Islet of Langerhans (tissue), 1 donor: ENCODE measurements around the gene ABCG4.
"Not testable (repeated sequence)": the region's sequence is repeated elsewhere in the genome, so short reads cannot be mapped to it uniquely, and the experiment has no call there.

ENCODE experiments used
- FAIRE-seq: peaks from one replicate; lab custom pipeline; 2011; peaks lifted over from hg19 to GRCh38; lab: Jason Lieb, UNC

The ABCG4 gene

GRCh38 chr11:119116235-119116594 is 32.6 kb upstream of the ABCG4 start:
- no peak for FAIRE-seq

DNA sequence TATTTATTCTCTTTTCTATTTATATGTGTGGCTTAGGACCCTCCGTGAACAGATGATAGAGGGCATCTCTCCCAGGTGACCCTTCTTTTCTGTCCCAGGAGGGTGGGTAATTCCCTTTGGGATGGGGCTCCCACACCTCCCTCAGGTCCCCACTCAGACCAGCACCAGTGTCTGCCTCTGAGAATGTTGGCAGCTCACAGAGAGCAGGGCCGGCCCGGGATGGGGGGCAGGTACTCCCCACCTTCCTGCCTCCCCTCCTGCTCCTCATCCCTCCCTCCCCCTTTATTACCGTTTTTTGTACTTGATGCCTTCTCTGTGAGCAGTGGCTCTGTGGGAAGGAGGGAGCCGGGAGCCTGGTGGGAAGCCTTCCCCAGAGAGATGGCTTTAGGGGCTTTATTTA is 32.3 kb upstream of the ABCG4 start:
- FAIRE-seq, result no peak

DNA sequence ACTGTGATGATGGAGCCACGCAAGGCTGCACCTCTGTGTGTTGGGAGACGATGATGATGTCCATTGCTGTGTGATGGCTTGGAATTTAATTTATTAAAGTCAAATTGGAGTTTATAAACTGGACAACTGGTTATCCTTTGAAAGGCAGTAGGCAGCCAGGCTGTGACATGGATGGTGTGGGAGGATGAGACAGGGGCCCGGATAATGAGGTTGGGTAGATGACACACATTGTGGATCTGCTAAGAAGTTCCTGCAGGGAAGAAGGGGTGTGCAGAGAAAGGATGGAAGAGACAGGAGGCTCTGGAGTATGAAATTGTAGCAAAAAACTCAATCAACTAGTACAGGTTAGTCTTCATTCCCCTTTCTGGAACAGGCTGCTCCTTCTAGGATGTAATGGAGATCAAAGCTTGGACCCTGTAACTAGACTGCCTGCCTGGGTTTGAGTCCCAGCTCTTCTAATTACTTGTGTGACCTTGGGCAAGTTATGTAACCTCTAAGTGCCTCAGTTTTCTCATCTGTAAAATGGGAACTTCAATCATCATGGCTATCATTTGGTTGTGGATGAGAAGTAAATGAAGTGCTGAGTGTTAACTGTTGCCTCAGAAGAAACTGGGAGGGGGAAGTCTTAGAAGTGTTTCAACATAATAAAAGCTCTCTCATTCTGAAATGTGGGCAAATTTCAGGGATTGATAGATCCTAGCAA is 31.7 kb upstream of the ABCG4 start:
- FAIRE-seq, result no peak

DNA sequence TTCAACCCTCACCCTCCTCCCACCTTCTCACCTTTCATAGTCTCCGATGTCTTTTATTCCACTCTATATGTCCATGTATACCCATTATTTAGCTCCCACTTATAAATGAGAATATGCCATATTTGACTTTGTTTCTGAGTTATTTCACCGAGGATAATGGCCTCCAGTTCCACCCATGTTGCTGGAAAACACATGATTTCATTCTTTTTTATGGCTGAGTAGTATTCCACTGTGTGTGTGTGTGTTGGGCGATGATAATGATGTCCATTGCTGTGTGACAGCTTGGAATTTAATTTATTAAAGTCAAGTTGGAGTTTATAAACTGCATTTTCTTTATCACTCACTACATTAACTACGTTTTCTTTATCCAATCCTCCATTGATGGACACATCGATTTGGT is 30.6 kb upstream of the ABCG4 start:
- FAIRE-seq, result no peak

DNA sequence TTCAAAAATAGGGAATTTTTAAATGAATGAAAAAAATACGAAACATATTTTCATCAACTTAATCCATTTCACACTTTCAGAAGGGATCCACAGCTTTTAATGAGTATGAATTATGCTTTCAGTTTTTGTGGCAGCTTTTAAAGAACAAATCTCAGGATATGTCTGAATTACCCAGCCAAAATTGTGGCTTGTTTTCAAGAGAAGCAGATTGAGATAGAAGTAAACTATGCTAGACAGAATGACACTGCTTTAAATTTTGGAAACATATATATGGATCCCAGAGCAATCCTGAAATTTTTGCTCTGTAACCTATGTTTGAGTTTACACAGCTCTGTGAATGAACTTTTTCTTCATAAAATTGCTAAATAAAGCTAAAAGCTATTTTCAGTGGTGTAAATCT is 29.9 kb upstream of the ABCG4 start:
- FAIRE-seq, result no peak

DNA sequence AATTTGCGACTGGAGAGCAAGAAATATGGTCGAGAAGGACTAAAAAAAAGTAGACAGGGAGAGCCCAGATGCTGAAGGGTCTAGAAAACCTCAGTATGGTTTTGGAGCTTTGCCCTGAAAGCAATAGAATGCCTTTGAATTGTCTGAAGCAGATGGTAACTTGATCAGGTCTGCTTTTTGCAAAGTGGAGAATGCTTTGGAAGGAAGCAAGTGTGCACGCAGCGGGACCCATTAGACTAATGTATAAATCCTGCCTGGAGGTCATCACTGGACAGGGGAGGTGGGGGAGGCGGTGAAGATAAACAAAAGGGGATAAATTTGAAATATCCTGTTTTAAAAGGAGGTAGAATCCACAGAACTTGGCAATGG is 28.2 kb upstream of the ABCG4 start:
- no peak for FAIRE-seq

DNA sequence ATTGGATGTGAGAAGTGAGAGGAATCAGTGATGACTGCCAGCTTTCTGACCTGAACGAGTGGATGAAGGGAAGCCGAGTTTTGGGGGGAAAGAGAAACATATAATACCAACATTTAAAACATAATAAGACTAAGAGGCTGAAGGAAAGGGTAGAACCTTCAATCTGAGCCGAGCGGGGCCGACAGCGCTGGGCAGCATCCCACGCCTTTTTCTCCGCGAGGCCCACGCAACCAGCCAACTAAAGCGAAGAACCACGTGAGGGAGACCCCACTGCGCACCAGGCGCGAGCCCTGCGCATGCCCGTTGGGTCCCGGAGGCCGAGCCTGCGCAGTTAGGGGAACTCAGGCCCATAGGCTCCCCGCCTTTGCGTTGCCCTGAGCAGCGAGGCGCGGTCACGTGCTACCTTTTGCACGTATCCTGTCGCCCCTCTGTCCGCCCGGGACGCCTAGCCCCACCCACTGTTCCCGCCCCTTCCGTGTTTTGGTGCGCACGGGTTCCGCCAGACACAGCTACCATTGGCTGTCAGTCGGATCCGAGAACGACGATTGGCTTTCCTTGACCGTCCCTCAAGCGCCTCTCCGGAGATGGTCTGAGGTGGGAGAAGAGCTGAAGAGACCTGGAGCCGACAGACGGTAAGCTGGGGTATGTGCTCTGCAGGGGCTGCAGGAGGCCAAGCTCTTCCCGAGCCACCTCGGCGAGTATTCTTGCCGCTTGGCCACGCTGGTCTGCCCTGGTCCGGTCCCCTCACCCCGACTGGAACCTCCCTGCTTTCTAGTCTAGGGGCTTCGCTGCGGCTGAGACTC is 27.6 kb upstream of the ABCG4 start, which contains the start of gene HINFP:
Gene HINFP (plus strand): TSS at position 573 of the 803 bp plus-strand sequence. CDS start 5,365 bp downstream, outside the sequence.
- FAIRE-seq, result peak; percentile 91

- no peak for FAIRE-seq
These were observed 27.1 kb upstream of the ABCG4 start for GRCh38 chr11:119121811-119122124.

DNA sequence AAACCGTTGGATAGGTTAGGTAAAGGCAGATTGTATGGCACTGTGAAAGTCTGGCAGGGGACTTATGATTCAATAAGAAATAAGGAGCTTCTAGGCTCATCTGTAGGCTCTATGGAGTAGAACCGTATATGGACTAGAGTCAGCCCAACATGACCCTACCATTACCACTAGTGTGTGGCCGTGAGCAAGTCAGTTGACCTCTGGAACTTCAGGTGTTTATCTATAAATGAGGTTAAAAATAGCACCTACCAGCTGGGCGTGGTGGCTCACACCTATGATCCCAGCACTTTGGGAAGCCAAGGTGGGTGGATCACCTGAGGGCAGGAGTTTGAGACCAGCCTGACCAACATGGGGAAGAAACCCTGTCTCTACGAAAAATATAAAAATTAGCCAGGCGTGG is 23.0 kb upstream of the ABCG4 start:
- FAIRE-seq, result no peak

- no peak for FAIRE-seq
These were observed 22.1 kb upstream of the ABCG4 start for GRCh38 chr11:119126675-119127268.

DNA sequence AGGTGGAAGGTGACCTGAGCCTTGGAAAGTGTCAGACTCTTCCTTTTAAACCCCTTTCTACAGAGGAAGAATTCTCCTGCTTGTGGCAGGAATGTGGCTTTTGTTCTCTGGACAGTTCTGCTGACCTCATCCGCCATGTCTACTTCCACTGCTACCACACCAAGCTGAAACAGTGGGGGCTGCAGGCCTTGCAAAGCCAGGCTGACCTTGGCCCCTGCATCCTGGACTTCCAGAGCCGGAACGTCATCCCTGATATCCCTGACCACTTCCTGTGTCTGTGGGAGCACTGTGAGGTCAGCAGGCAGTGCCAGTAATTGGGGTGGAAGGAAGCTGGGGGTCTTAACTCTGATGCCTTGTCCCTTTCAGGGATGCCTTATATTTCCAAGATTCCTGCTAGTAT is 18.2 kb upstream of the ABCG4 start:
- FAIRE-seq, result no peak

DNA sequence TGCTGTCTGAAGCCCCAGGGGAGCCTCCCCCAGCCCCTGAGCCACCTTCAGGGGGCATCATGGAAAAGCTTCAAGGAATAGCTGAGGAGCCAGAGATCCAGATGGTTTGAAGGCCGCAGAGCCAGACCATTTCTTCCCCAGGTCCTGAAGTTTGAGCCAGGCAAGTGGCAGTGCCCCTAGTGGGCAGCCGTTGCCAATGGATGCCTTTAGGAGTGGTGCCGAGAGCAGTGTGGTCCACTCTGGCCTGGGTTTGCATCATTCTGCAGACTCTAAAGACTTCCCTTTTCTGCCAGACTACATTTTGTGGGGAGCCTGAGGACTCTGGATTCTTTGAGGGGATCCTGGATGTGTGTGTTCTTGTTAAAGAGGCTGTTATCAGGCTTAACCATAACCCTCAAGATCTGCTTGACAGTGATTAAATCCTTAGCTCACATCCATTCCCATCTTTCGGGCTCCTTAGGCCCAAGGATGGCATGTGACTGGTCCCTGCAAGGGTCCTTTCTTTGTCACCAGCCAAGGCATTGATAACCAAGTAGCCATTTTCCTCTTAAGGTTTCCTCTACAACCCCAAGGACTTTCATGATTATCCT is 14.4 kb upstream of the ABCG4 start:
- FAIRE-seq, result no peak

DNA sequence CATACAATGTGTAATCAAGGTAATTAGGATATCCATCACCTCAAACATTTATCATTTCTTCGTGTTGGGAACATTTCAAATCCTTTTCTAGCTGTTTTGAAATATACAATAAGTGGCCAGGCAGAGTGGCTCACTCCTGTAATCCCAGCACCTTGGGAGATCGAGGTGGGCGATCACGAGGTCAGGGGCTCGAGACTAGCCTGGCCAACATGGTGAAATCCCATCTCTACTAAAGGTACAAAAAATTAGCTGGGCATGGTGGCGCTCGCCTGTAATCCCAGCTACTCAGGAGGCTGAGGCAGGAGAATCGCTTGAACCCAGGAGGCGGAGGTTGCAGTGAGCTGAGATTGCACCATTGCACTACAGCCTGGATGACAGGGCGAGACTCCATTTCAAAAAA is 9.6 kb upstream of the ABCG4 start:
- not testable (repeated sequence) for FAIRE-seq

- FAIRE-seq, result no peak
These were observed 3.9 kb upstream of the ABCG4 start for GRCh38 chr11:119144825-119145486.

- FAIRE-seq, result no peak
These were observed 3.3 kb upstream of the ABCG4 start for GRCh38 chr11:119145551-119145950.

DNA sequence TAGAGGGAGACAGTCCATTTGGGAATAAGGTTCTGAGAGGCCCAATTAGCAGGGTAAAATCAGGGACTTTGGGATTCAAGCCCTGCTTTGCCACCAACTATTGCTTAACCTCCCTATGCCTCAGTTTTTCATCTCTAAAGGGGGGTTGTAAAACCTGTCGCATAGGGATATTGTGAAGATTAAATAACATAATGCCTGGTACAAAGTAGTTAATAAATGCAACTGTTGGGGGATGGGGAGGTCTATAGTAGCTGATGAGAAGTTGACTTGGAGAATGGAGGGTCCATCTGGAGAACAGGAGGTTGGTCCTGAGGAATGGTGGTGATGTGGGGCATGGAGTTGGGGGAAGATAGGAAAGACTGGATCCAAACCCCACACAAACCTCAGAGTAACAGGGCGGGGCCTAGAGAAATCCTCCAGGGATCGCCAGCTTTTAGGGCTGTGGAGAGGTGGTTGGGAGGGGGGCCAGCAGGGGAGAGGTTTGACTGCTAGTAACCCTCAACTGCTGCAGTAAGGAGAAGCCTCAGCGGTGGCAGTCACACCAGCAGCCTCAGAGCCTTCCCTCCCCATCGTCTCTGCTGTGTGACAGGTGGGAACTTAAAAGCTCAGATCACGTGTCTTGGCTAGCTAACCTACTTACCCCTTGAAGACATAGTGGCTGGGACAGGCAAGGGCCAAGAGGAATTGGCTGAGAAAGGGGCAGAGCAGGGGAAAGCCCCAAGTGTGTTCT is 1.1 kb upstream of the ABCG4 start:
- FAIRE-seq, result no peak

DNA sequence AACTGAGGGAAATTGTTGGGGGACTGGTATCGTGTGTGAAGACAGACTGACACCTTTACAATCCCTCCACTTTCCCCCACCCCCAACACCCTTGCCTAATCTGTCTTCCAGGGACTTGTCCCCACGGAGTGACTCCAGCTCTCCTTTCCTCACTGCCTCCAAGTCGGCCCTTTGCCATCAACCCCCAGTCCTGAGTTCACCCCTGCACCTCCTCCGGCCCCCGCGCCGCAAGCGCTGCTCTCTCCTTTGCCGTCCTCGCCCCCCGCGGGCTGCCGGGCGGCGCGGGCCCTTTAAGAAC is 183 bp upstream of the ABCG4 start:
- no peak for FAIRE-seq

DNA sequence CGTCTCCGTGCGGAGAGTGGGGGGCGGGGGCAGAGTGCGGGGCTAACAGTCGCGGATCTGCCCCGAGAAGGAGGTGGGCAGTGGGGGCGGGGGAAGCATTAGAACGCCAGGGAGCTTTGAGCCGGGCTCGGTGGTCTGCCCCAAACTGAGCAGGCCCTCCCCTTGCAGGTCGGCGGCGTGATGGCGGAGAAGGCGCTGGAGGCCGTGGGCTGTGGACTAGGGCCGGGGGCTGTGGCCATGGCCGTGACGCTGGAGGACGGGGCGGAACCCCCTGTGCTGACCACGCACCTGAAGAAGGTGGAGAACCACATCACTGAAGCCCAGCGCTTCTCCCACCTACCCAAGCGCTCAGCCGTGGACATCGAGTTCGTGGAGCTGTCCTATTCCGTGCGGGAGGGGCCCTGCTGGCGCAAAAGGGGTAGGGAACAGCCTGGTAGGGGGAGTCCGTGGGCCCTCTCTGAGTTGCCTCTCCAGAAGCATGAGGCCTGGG is 979 bp downstream of the ABCG4 start:
- no peak for FAIRE-seq

- FAIRE-seq, result no peak
These were observed 3.2 kb downstream of the ABCG4 start for GRCh38 chr11:119152043-119152442.

DNA sequence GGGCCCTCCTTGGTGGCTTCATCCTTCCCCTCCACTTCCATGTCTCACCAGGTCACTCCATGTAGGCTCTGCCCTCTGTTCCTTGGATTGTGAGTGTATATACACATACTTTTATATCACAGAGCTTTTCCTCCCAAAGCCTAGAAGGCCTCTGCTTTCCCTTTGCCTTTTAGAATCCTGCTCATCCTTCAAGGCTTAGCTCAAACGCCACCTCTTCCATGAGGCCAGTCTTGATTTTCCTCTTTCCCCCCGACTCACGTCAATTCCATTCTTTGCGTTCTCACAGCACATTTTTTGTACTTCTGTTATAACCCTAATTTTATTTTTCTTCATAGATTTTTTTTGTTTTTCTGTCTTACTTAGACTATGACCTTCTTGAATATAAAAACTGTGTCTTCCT is 3.8 kb downstream of the ABCG4 start:
- no peak for FAIRE-seq

DNA sequence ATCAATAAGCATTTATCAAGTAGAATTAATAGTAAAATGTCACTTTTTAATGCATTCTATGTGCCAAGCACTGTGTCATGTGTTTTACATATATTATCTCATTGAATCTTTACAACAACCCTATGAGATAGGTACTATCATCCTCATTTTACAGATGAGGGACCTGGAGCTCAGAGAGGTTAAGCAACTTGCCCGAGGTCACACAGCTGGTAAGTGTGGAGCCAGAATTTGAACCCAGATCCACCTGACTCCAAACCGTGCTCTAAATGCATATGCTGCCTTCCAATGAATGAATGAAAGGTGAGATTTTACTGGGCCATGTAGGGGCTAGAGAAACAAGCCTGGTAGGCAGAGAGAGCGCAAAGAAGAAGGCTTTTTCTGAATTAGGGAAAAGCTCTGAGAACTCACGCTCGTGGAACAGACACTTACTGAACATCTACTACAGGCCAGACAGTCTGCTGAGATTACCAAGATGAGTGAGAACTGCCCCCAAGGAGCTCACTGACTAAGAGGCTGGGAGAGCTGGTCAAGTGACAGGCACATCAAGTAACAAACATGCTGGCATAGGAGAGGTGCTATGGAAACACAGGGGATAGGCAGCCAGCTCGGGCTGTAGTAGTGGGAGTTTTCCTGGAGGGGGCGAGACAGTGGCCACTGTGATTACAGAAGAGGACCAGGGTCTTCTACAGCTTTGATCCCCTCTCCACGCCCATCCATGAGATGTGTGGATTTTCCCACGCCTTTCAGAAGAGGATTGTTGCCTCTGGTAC is 4.4 kb downstream of the ABCG4 start:
- FAIRE-seq, result no peak
